NCI-H2081 (cell line): ENCODE data around the gene ZNF548.

Source experiments
- DNase-seq, 2 experiments: peaks; one replicate each; lab custom pipeline; 2025; lab: John Stamatoyannopoulos, UW

ZNF548 gene

GRCh38 chr19:57398868-57399267 lies 9.2 kb downstream of the ZNF548 start:
- no peak for DNase-seq

GRCh38 chr19:57403737-57404563 lies 14.3 kb downstream of the ZNF548 start:
- no peak for DNase-seq

GRCh38 chr19:57406516-57407123 lies 17.0 kb downstream of the ZNF548 start:
- DNase-seq: peak; percentile 52 to 63

GRCh38 chr19:57410877-57411671 lies 21.4 kb downstream of the ZNF548 start, which contains the start of gene ZNF17:
Gene ZNF17, plus strand, starts transcription at chr19:57411161. Its CDS starts 2,455 bp downstream, at chr19:57413616.
- DNase-seq: peak; percentile 90 to 94

GRCh38 chr19:57419439-57419838 lies 29.8 kb downstream of the ZNF548 start:
- no peak for DNase-seq

GRCh38 chr19:57421037-57421436 lies 31.4 kb downstream of the ZNF548 start:
- DNase-seq: no peak

GRCh38 chr19:57434386-57435061 lies 44.9 kb downstream of the ZNF548 start:
- peak in 1 of 2 experiments; percentile 44 for DNase-seq

GRCh38 chr19:57435062-57435978 lies 45.7 kb downstream of the ZNF548 start, which contains the start of gene ZNF749:
Gene ZNF749, plus strand, starts transcription at chr19:57435325. Its CDS starts 254 bp downstream, at chr19:57435579.
- DNase-seq: peak; percentile 96 to 98

- DNase-seq: no peak
Observed at GRCh38 chr19:57436417-57436816, 46.8 kb downstream of the ZNF548 start.

GRCh38 chr19:57437931-57438330 lies 48.3 kb downstream of the ZNF548 start:
- no peak for DNase-seq

GRCh38 chr19:57438925-57439324 lies 49.3 kb downstream of the ZNF548 start:
- DNase-seq: no peak

- no peak for DNase-seq
Observed at GRCh38 chr19:57441979-57442752, 52.5 kb downstream of the ZNF548 start.

- DNase-seq: no peak
Observed at GRCh38 chr19:57443121-57443696, 53.6 kb downstream of the ZNF548 start.

- no peak for DNase-seq
Observed at GRCh38 chr19:57452307-57452706, 62.7 kb downstream of the ZNF548 start.
